H9 (cell line): ENCODE measurements around the gene PCDH10. TPM values are rescaled to one million over a fixed set of nuclear protein-coding genes. Genes with fewer than 3 reads are reported as not detected.

Experiments
- DNase-seq: peaks from one replicate; pipeline ENCODE4 v3.0.0-alpha.2; 2017
- H2AFZ ChIP-seq: one replicate; pipeline ENCODE4 v1.6.1; 2013; ENCODE audit warnings: mild to moderate bottlenecking, low read length, control low read depth, moderate library complexity
- H2AK5ac ChIP-seq: 2 replicates; pipeline ENCODE4 v1.6.1; 2013; ENCODE audit warnings: low read length, control low read depth, mixed read lengths; ENCODE audit not compliant: insufficient read length
- H2BK120ac ChIP-seq: one replicate; pipeline ENCODE4 v1.6.1; 2013; ENCODE audit warnings: low read depth, mild to moderate bottlenecking, low read length, control low read depth, inconsistent platforms; ENCODE audit not compliant: poor library complexity, severe bottlenecking
- H2BK12ac ChIP-seq: 2 replicates; pipeline ENCODE4 v1.6.1; 2013; ENCODE audit warnings: low read length, control low read depth, mixed read lengths, low read depth; ENCODE audit not compliant: insufficient read length
- H2BK15ac ChIP-seq: 2 replicates; pipeline ENCODE4 v1.6.1; 2013; ENCODE audit warnings: low read depth, low read length, control low read depth
- H2BK20ac ChIP-seq: one replicate; pipeline ENCODE4 v1.6.1; 2013; ENCODE audit warnings: low read depth, mild to moderate bottlenecking, low read length, control low read depth, inconsistent platforms; ENCODE audit not compliant: poor library complexity, severe bottlenecking
- H2BK5ac ChIP-seq: 2 replicates; pipeline ENCODE4 v1.6.1; 2013; ENCODE audit warnings: low read length, control low read depth, mixed read lengths; ENCODE audit not compliant: insufficient read length
- H3K14ac ChIP-seq: 2 replicates; pipeline ENCODE4 v1.6.1; 2013; ENCODE audit warnings: low read length, control low read depth; ENCODE audit not compliant: insufficient read depth
- H3K18ac ChIP-seq: 2 replicates; pipeline ENCODE4 v1.6.1; 2013; ENCODE audit warnings: low read depth, mild to moderate bottlenecking, mixed read lengths, low read length, control low read depth; ENCODE audit not compliant: insufficient read length
- H3K23ac ChIP-seq: 2 replicates; pipeline ENCODE4 v1.6.1; 2013; ENCODE audit warnings: low read length, control low read depth, mixed read lengths, low read depth; ENCODE audit not compliant: insufficient read length
- H3K23me2 ChIP-seq: 2 replicates; pipeline ENCODE4 v1.6.1; 2013; ENCODE audit warnings: low read depth, mild to moderate bottlenecking, mixed read lengths, low read length, control low read depth; ENCODE audit not compliant: insufficient read length, poor library complexity, severe bottlenecking
- H3K27ac ChIP-seq: 2 replicates; pipeline ENCODE4 v1.5.1; 2013; ENCODE audit warnings: low read length, control low read depth, mixed read lengths, low read depth; ENCODE audit not compliant: insufficient read length
- H3K27me3 ChIP-seq: 2 replicates; pipeline ENCODE4 v1.6.1; 2013; ENCODE audit warnings: low read length, control low read depth, inconsistent platforms; ENCODE audit not compliant: insufficient read depth
- H3K4ac ChIP-seq: 2 replicates; pipeline ENCODE4 v1.6.1; 2013; ENCODE audit warnings: low read depth, mild to moderate bottlenecking, control low read depth, inconsistent platforms, low read length, moderate library complexity
- H3K4me1 ChIP-seq: 2 replicates; pipeline ENCODE4 v1.6.1; 2013; ENCODE audit warnings: low read length, control low read depth, inconsistent platforms; ENCODE audit not compliant: insufficient read depth
- H3K4me2 ChIP-seq: 2 replicates; pipeline ENCODE4 v1.6.1; 2013; ENCODE audit warnings: low read length, control low read depth, mixed read lengths; ENCODE audit not compliant: insufficient read length, insufficient read depth
- H3K56ac ChIP-seq: 2 replicates; pipeline ENCODE4 v1.6.1; 2013; ENCODE audit warnings: low read depth, mild to moderate bottlenecking, mixed read lengths, low read length, control low read depth; ENCODE audit not compliant: insufficient read length
- H3K79me1 ChIP-seq: 2 replicates; pipeline ENCODE4 v1.6.1; 2013; ENCODE audit warnings: low read depth, mild to moderate bottlenecking, moderate library complexity, low read length, control low read depth, inconsistent platforms; ENCODE audit not compliant: insufficient read depth, poor library complexity, severe bottlenecking
- H3K79me2 ChIP-seq: 2 replicates; pipeline ENCODE4 v1.6.1; 2013; ENCODE audit warnings: low read length, control low read depth, inconsistent platforms; ENCODE audit not compliant: insufficient read depth
- H3K9ac ChIP-seq: 2 replicates; pipeline ENCODE4 v1.6.1; 2013; ENCODE audit warnings: low read length, control low read depth, mixed read lengths; ENCODE audit not compliant: insufficient read length; ENCODE audit errors: extremely low read depth
- H3K9me3 ChIP-seq: one replicate; pipeline ENCODE4 v1.6.1; 2013; ENCODE audit warnings: low read depth, low read length, inconsistent platforms; ENCODE audit not compliant: control insufficient read depth
- H3T11ph ChIP-seq: one replicate; pipeline ENCODE4 v1.6.1; 2013; ENCODE audit warnings: mild to moderate bottlenecking, low read length, control low read depth, inconsistent platforms
- H4K20me1 ChIP-seq: one replicate; pipeline ENCODE4 v1.6.1; 2013; ENCODE audit not compliant: control insufficient read depth, insufficient read length, insufficient read depth
- H4K5ac ChIP-seq: 2 replicates; pipeline ENCODE4 v1.6.1; 2013; ENCODE audit warnings: low read depth, mild to moderate bottlenecking, mixed read lengths, low read length, control low read depth; ENCODE audit not compliant: insufficient read length
- H4K8ac ChIP-seq: replicated peaks from 2 replicates; pipeline ENCODE4 v1.6.1; 2013; ENCODE audit warnings: low read length, control low read depth, mixed read lengths, low read depth; ENCODE audit not compliant: insufficient read length
- H4K91ac ChIP-seq: 2 replicates; pipeline ENCODE4 v1.6.1; 2013; ENCODE audit warnings: low read depth, mild to moderate bottlenecking, moderate library complexity, mixed read lengths, low read length, control low read depth; ENCODE audit not compliant: insufficient read length
- H3K27ac Mint-ChIP-seq, 3 experiments: 2 replicates in 2 of 3; 3 replicates in 1 of 3; pipeline ENCODE4 v1.8.0; 2020 to 2021; ENCODE audit warnings: mixed read lengths in 3 of 3, mild to moderate bottlenecking in 1 of 3, moderate library complexity in 1 of 3
- H3K27me3 Mint-ChIP-seq: 2 replicates; pipeline ENCODE4 v1.8.0; 2021; ENCODE audit warnings: low read depth, mild to moderate bottlenecking, moderate library complexity, mixed read lengths
- H3K36me3 Mint-ChIP-seq, 3 experiments: 2 replicates in 2 of 3; 3 replicates in 1 of 3; pipeline ENCODE4 v1.8.0; 2020 to 2021; ENCODE audit warnings: low read depth in 3 of 3, mixed read lengths in 3 of 3; ENCODE audit not compliant: insufficient read depth in 1 of 3
- H3K4me1 Mint-ChIP-seq, 2 experiments: 2 replicates each; pipeline ENCODE4 v1.8.0; 2020; ENCODE audit warnings: mixed read lengths in 2 of 2
- H3K4me3 Mint-ChIP-seq, 2 experiments: 2 replicates in 1 of 2; 3 replicates in 1 of 2; pipeline ENCODE4 v1.8.0; 2020 to 2021; ENCODE audit warnings: mild to moderate bottlenecking in 2 of 2, mixed read lengths in 2 of 2, moderate library complexity in 1 of 2
- H3K9me3 Mint-ChIP-seq, 2 experiments: 2 replicates in 1 of 2; 3 replicates in 1 of 2; pipeline ENCODE4 v1.8.0; 2020; ENCODE audit warnings: mild to moderate bottlenecking in 2 of 2, mixed read lengths in 2 of 2, moderate library complexity in 1 of 2
- CTCF ChIP-seq: fragments of 200-600 bp; sonication (generic); conservative IDR thresholded peaks from 3 replicates; pipeline ENCODE4 v1.8.0; 2021; ENCODE audit warnings: antibody characterized with exemption, mild to moderate bottlenecking
- WGBS: extraction: QIAGEN DNeasy Blood & Tissue Kit; methylation state at CpG from one replicate; pipeline ENCODE4 v1.1.7; 2013; ENCODE audit warnings: missing lambda C conversion rate, low lambda C conversion rate, mixed read lengths; ENCODE audit not compliant: insufficient read length; ENCODE audit errors: extremely low coverage; 5-methylcytosine and 5-hydroxymethylcytosine counted together
- total RNA-seq: library from RNA; stranded (reverse); gene quantifications from 2 replicates; pipeline ENCODE4 v1.2.1, GENCODE V29; 2021

PCDH10 gene
- total RNA-seq, 1 experiment from 2014 or later: 8.1 TPM

GRCh38 chr4:133149364-133149695 is 236 bp downstream of the PCDH10 start:
- no peak overlapping the region for H2AFZ ChIP-seq
- no peak overlapping the region for H2BK120ac ChIP-seq
- WGBS: no CpG with 5 or more reads among the region's 8 CpGs
- no peak overlapping the region for H3T11ph ChIP-seq
- H4K5ac ChIP-seq: no peak overlapping the region
- H3K4me1 ChIP-seq: no peaks in the 10 kb centered on the region
- H3K27ac ChIP-seq: no peak overlapping the region
- no peak overlapping the region for H2BK12ac ChIP-seq
- H3K23me2 ChIP-seq: peaks cover 71% of the 10 kb centered on the region
- no peak overlapping the region for H4K8ac ChIP-seq
- no peak overlapping the region for H2BK15ac ChIP-seq
- no peak overlapping the region for H3K27ac Mint-ChIP-seq
- no peak for TF ChIP-seq CTCF
- H3K27me3 ChIP-seq: peaks cover 38% of the 10 kb centered on the region; the same call in 1 of the 2 replicates
- no peaks in the 10 kb centered on the region; a peak in 1 of 7 replicates for H3K36me3 Mint-ChIP-seq
- H3K9me3 Mint-ChIP-seq: peaks cover 0 to 6% of the 10 kb centered on the region in 2 experiments; a peak in 3 of 5 replicates
- no peaks in the 10 kb centered on the region for H3K9me3 ChIP-seq
- no peaks in the 10 kb centered on the region for H3K79me2 ChIP-seq
- H3K18ac ChIP-seq: no peak overlapping the region
- no peak overlapping the region for H3K23ac ChIP-seq
- peaks cover 2% of the 10 kb centered on the region for H4K20me1 ChIP-seq
- peak overlapping the region; percentile 98 for H3K4me2 ChIP-seq
- H3K27me3 Mint-ChIP-seq: peaks cover 78% of the 10 kb centered on the region
- no peak overlapping the region for H2BK5ac ChIP-seq
- no peak overlapping the region for H3K4ac ChIP-seq
- H3K56ac ChIP-seq: no peak overlapping the region
- no peak overlapping the region for H3K9ac ChIP-seq
- no peaks in the 10 kb centered on the region for H3K79me1 ChIP-seq
- peak overlapping the region; percentile 82 to 92 for H3K4me3 Mint-ChIP-seq
- no peak overlapping the region for H3K14ac ChIP-seq
- H2AK5ac ChIP-seq: no peak overlapping the region
- no peak overlapping the region for H2BK20ac ChIP-seq
- H4K91ac ChIP-seq: no peak overlapping the region
- DNase-seq: no peak
- H3K4me1 Mint-ChIP-seq: peaks cover 61 to 63% of the 10 kb centered on the region in 2 experiments
